IPS-18a (cell line): ENCODE data around the gene GRM8.
"Not testable (repeated sequence)": the region's sequence is repeated elsewhere in the genome, so short reads cannot be mapped to it uniquely, and the experiment has no call there.

Source experiments
- H3K27ac ChIP-seq: one replicate; pipeline ENCODE4 v1.5.1; 2013; ENCODE audit warnings: low read length
- H3K27me3 ChIP-seq: one replicate; pipeline ENCODE4 v1.6.1; 2013; ENCODE audit warnings: mild to moderate bottlenecking, low read length; ENCODE audit not compliant: control insufficient read depth, insufficient read depth
- H3K36me3 ChIP-seq: one replicate; pipeline ENCODE4 v1.6.1; 2013; ENCODE audit warnings: low read depth, low read length; ENCODE audit not compliant: control insufficient read depth
- H3K4me1 ChIP-seq: one replicate; pipeline ENCODE4 v1.6.1; 2013; ENCODE audit warnings: low read depth, low read length; ENCODE audit not compliant: control insufficient read depth
- H3K4me3 ChIP-seq: one replicate; pipeline ENCODE4 v1.5.1; 2013; ENCODE audit warnings: low read length
- H3K9ac ChIP-seq: one replicate; pipeline ENCODE4 v1.6.1; 2013; ENCODE audit warnings: mild to moderate bottlenecking, low read length, moderate library complexity
- H3K9me3 ChIP-seq: one replicate; pipeline ENCODE4 v1.6.1; 2013; ENCODE audit warnings: low read depth, low read length; ENCODE audit not compliant: control insufficient read depth

The GRM8 gene

DNA sequence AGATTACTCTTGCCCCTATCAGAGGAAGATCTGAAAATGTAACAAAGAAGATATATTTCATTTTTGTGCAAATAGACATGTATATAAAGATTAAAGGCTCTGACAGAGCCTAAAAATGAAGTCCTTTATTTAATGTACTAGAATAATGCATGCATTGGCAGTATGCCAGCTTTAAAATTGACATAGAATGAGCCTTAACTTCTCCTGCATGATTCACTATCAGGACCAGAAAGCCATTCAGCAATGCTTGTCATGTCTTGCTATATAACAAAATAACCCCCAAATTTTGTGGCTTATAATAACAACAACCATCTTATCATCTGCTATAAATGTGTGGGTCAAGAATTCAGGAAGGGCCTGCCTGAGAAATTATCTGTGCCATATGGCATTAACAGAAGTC is 411.9 kb downstream of the GRM8 start:
- Histone ChIP-seq H3K27me3 (no peaks in the 10 kb centered on the region), H3K36me3 (no peaks in the 10 kb centered on the region), H3K27ac (no peak overlapping the region), H3K9ac (no peak overlapping the region), H3K4me3 (no peak overlapping the region), H3K4me1 (no peaks in the 10 kb centered on the region), H3K9me3 (no peaks in the 10 kb centered on the region)

DNA sequence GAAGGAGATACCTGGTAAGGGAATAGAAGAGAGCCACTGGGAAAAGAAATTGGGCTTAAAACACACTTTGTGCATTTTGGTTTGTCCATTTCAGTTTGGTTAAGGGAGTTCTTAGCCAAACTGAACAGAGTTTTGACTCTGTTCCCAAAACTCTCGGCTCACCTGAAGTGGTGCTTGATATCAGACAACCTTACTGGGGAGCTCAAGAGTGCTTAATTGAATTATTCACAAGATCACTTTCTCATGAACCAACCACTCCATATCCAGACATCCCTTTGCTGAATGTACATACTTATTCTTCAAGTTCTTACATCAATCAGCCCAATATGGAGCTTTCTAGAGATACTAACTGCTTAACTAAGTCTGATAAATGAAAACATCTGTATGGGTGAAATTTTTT is 413.1 kb downstream of the GRM8 start:
- H3K27ac ChIP-seq: no peak overlapping the region
- H3K4me3 ChIP-seq: no peak overlapping the region
- H3K9me3 ChIP-seq: no peaks in the 10 kb centered on the region
- no peaks in the 10 kb centered on the region for H3K36me3 ChIP-seq
- H3K9ac ChIP-seq: no peak overlapping the region
- H3K4me1 ChIP-seq: no peaks in the 10 kb centered on the region
- no peaks in the 10 kb centered on the region for H3K27me3 ChIP-seq

DNA sequence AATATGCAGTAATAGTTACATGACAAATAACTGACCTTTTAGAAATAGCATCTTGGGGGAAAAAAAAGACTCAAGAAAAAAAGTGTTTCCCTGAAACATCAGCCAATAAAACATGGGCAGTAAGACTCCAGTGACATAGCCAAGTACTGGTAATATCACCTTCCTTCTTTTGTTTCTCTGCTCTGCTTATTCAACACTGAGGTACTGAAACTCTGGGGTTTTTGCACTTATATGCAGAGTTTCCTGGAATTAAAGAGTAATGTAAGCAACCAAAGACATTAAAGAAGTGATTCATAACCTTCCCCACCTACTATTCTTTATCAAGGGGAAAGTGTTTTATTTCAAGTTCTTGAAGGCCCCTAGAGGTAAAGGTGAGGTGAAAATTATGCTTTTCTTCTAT is 414.5 kb downstream of the GRM8 start:
- H3K36me3 ChIP-seq: no peaks in the 10 kb centered on the region
- no peak overlapping the region for H3K27ac ChIP-seq
- H3K4me3 ChIP-seq: no peak overlapping the region
- H3K4me1 ChIP-seq: no peaks in the 10 kb centered on the region
- no peaks in the 10 kb centered on the region for H3K27me3 ChIP-seq
- H3K9me3 ChIP-seq: no peaks in the 10 kb centered on the region
- H3K9ac ChIP-seq: no peak overlapping the region

DNA sequence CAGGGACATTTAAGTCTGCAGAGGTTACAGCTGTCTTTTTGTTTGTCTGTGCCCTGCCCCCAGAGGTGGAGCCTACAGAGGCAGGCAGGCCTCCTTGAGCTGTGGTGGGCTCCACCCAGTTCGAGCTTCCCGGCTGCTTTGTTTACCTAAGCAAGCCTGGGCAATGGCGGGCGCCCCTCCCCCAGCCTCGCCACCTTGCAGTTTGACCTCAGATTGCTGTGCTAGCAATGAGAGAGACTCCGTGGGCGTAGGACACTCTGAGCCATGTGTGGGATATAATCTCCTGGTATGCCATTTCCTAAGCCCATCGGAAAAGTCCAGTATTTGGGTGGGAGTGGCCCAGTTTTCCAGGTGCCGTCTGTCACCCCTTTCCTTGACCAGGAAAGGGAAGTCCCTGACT is 421.5 kb downstream of the GRM8 start:
- H3K4me3 ChIP-seq, H3K4me1 ChIP-seq, H3K27me3 ChIP-seq, H3K27ac ChIP-seq, H3K9ac ChIP-seq, H3K36me3 ChIP-seq, H3K9me3 ChIP-seq: not testable (repeated sequence)

DNA sequence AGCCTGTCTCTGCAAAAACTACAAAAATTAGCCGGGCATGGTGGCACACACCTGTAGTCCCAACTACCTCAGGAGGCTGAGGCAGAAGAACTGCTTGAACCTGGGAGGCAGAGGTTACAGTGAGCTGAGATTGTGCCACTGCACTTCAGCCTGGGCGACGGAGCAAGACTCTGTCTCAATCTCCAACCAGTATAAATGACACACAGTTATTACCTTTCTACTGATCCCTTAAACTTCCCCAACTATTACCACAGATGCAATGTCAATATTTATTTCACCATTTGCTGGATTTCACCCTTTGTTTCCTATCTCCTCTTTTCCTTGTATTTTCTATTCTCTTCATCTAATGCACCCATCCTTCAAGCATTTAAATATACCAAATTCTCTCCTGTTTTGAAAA is 431.8 kb downstream of the GRM8 start:
- no peaks in the 10 kb centered on the region for H3K27me3 ChIP-seq
- no peaks in the 10 kb centered on the region for H3K36me3 ChIP-seq
- H3K9ac ChIP-seq: no peak overlapping the region
- no peak overlapping the region for H3K27ac ChIP-seq
- no peaks in the 10 kb centered on the region for H3K9me3 ChIP-seq
- H3K4me3 ChIP-seq: no peak overlapping the region
- H3K4me1 ChIP-seq: no peaks in the 10 kb centered on the region

DNA sequence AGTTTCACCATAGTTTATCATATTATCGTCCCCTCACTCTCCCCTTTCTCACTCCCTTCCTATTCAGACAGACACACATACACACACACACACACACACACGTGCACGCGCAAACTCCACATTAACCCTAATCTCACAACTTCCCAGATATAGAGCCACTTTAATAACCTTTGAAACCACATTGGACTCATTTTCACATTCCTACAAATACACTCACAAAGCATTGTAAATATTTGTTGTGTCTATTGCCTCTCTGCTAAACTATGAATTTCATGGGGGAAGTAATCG is 433.6 kb downstream of the GRM8 start:
- no peaks in the 10 kb centered on the region for H3K27me3 ChIP-seq
- no peak overlapping the region for H3K4me3 ChIP-seq
- H3K9ac ChIP-seq: no peak overlapping the region
- no peak overlapping the region for H3K27ac ChIP-seq
- no peaks in the 10 kb centered on the region for H3K36me3 ChIP-seq
- no peaks in the 10 kb centered on the region for H3K9me3 ChIP-seq
- no peaks in the 10 kb centered on the region for H3K4me1 ChIP-seq

DNA sequence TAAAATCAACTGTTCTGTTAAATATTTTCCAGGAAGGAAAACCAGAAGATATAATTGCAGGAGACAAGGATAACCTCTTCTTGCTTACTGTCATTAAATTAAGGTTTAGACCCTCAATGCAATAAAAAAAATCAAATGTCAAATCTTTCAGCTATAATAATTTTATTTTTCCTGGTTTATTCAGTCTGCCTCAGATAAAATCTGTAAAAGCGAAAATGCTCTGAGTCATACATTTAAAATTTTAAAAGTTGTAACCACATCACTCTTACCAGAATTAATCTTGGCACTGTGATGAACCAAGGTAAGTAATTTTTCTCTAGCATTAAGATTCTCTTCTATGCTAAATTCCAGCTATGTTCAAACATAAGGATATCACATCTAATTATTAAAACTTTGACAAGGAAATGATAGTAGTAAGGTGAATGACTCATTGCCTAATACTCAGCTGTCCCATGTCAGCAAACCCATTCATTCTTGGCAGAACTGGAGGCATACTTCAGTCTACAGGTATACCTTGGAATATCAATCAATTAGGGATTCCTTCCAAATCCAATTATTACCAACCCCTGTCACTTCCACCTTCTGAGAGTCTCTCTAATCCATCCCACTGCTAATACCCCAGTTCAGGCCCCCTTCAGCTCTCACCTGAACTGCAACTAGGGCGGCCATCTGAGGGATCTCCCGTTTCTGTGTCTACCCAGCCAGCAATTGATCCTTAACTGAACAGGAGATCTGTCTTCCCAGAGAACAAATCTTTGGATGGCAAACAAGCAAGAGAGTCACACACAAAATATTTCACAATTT is 434.1 kb downstream of the GRM8 start:
- no peak overlapping the region for H3K27ac ChIP-seq
- H3K27me3 ChIP-seq: no peaks in the 10 kb centered on the region
- H3K9me3 ChIP-seq: no peaks in the 10 kb centered on the region
- no peaks in the 10 kb centered on the region for H3K36me3 ChIP-seq
- H3K4me1 ChIP-seq: no peaks in the 10 kb centered on the region
- H3K4me3 ChIP-seq: no peak overlapping the region
- no peak overlapping the region for H3K9ac ChIP-seq

DNA sequence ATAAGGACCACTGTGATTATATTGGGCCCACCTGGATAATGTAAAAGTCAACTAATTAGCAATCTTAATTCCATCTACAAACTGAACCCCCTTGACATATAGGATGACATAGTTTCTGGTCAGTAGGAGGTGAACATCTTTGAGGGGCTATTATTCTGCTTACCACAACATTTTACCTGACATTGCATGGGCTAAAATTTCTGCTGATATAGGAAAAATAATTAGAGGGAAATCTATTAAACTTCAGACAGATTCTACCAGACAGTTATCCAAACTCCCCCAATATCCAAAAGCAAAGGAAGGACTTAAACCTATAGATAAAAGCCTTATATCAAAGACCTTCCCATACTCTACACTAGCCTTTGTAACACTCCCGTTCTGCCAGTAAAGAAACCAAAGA is 443.6 kb downstream of the GRM8 start:
- H3K9me3 ChIP-seq: peaks cover 4% of the 10 kb centered on the region
- H3K27me3 ChIP-seq: no peaks in the 10 kb centered on the region
- no peak overlapping the region for H3K9ac ChIP-seq
- H3K4me3 ChIP-seq: no peak overlapping the region
- no peaks in the 10 kb centered on the region for H3K36me3 ChIP-seq
- H3K4me1 ChIP-seq: peaks cover 7% of the 10 kb centered on the region
- H3K27ac ChIP-seq: no peak overlapping the region

DNA sequence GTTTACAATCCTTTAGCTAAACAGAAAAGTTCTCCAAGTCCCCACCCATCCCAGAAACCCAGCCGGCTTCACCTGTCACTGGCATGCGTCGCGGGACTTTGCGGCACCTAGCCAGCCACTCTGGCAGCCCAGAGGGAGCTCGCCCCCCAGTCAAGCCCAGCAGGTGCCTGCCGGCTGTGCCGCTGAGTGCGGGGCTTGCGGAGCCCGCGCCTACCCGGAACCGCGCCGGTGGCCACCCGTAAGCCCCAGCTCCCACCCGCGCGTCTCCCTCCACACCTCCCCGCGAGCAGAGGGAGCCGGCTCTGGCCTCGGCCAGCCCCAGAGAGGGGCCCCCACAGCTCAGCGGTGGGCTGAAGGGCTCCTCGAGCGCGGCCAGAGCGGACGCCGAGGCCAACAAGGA is 446.1 kb downstream of the GRM8 start:
- Histone ChIP-seq H3K4me3 (no peak overlapping the region), H3K27me3 (no peaks in the 10 kb centered on the region), H3K9ac (no peak overlapping the region)

DNA sequence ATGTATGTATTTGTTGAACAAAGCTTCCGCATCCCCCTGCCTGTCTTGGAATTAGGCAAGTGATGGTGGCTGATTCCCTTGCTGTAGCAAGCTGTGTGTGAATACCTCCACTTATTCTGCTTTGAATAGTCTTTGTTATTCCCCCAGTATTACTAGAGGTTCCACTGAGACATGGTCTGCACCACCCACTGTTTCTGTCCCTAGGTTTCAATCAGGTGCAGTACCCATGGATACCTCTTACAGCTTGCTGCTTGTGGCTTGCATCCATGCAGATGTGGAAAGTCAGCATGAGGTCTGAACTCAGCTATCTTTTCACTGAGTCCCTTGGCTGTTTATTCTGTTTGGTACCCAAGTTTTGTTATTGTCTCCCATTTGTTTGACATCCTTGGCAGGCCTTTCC is 447.4 kb downstream of the GRM8 start:
- Histone ChIP-seq H3K4me3 (no peak overlapping the region), H3K36me3 (no peaks in the 10 kb centered on the region), H3K27me3 (no peaks in the 10 kb centered on the region), H3K27ac (no peak overlapping the region), H3K9ac (no peak overlapping the region), H3K9me3 (no peaks in the 10 kb centered on the region), H3K4me1 (peaks cover 7% of the 10 kb centered on the region)

More for the DNA sequence above, 446.1 kb downstream of the GRM8 start:
- Histone ChIP-seq H3K4me1 (peaks cover 7% of the 10 kb centered on the region), H3K9me3 (peaks cover 4% of the 10 kb centered on the region), H3K27ac (no peak overlapping the region), H3K36me3 (no peaks in the 10 kb centered on the region)

DNA sequence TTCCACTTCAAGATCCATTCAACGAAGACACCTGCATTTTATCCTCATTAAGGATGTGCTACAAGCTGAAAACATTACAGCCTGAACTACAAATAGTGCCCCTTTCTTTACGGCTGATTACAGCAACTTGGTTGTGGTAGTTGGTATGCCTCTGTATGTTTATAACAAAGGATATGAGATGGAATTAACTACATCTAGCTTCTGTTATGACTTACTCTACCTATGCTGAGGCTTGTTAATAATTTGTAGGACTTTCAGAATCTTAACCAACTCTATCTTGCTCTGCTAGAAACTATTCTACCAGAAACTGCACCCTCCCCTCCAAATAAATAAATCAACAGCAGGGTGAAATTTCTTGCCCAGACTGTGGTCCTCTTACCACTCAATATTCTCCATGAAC is 448.1 kb downstream of the GRM8 start:
- H3K4me3 ChIP-seq: no peak overlapping the region
- no peaks in the 10 kb centered on the region for H3K36me3 ChIP-seq
- no peaks in the 10 kb centered on the region for H3K9me3 ChIP-seq
- no peaks in the 10 kb centered on the region for H3K27me3 ChIP-seq
- peaks cover 7% of the 10 kb centered on the region for H3K4me1 ChIP-seq
- H3K27ac ChIP-seq: no peak overlapping the region
- no peak overlapping the region for H3K9ac ChIP-seq

DNA sequence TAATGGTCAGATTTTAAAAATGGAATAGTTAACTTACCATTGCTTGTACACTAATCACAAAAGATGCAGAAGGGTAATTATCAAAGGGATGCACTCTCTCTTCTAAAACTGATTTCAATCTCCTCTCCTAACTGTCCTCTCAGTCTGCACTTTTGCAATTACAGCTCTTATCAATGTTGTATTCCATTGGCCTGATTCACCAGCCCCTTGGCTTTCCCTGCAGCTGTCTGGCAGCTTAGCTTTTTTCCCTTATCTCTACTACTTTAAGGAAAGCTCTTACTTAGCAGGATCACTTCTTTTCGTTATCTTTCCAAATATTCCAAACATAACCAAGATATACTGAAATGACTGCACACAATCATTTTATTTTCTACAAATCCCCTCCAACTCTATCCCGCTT is 448.8 kb downstream of the GRM8 start:
- Histone ChIP-seq H3K27me3 (no peaks in the 10 kb centered on the region), H3K36me3 (no peaks in the 10 kb centered on the region), H3K27ac (no peak overlapping the region)

More for the DNA sequence above, 448.8 kb downstream of the GRM8 start:
- Histone ChIP-seq H3K4me1 (peaks cover 7% of the 10 kb centered on the region), H3K4me3 (no peak overlapping the region), H3K9ac (no peak overlapping the region), H3K9me3 (no peaks in the 10 kb centered on the region)
